Pancreas (tissue), 10 donors: ENCODE measurements around the gene PPP1R2. TPM values are rescaled to one million over a fixed set of nuclear protein-coding genes. Genes with fewer than 3 reads are reported as not detected.

ENCODE experiments used
- ATAC-seq, 4 donors: fragments of 200-7000 bp; cut with Tn5 transposase; one replicate each; pipeline versions ENCODE4 v1.8.0 to v1.9.1; 2020; ENCODE audit warnings: mild to moderate bottlenecking in 4 of 4, moderate library complexity in 4 of 4
- DNase-seq, 6 donors: peaks; one replicate each; pipeline ENCODE4 v3.0.0-alpha.2; 2020
- FAIRE-seq: peaks from 2 replicates; lab custom pipeline; 2012; peaks lifted over from hg19 to GRCh38; lab: Jason Lieb, UNC
- H3K27ac ChIP-seq, 4 donors: fragments of 200-600 bp; sonication (generic); 1 replicate in 3 of 4; 2 replicates in 1 of 4; pipeline versions ENCODE4 v1.5.0 to v1.8.0; 2020
- H3K27me3 ChIP-seq, 4 donors: fragments of 200-600 bp; one replicate each; pipeline ENCODE4 v1.8.0; 2021
- H3K36me3 ChIP-seq, 3 donors: fragments of 200-600 bp; sonication (generic) in 1 of 3; one replicate each; pipeline versions ENCODE4 v1.5.0 to v1.8.0; 2020 to 2021
- H3K4me1 ChIP-seq, 3 donors: fragments of 200-600 bp; one replicate each; pipeline ENCODE4 v1.8.0; 2021
- H3K4me3 ChIP-seq, 4 donors: fragments of 200-600 bp; sonication (generic) in 2 of 4; one replicate each; pipeline versions ENCODE4 v1.5.0 to v1.8.0; 2020 to 2021
- H3K9me3 ChIP-seq, 4 donors: fragments of 200-600 bp; one replicate each; pipeline ENCODE4 v1.8.0; 2021
- WGBS, 2 donors: extraction: QIAGEN DNeasy Blood & Tissue Kit; methylation state at CpG; one replicate each; pipeline ENCODE4 v1.1.7; 2013; 5-methylcytosine and 5-hydroxymethylcytosine counted together
- intact Hi-C, 3 donors: fragments of 100-400 bp; cut with DNase I; formaldehyde crosslinking; loops; one replicate each; pipeline versions ENCODE4 v1.11.1 to v1.14.2; 2022
- polyA plus RNA-seq, 2 donors: library from polyadenylated mRNA; stranded (reverse); fragments of 200-250 nt; gene quantifications; one replicate each; pipeline ENCODE4 v1.2.3, GENCODE V29; 2013
- total RNA-seq, 6 donors: library from RNA; stranded (reverse); fragmentation: NEBNext Ultra II Directional in 4 of 6; extraction: Animal tissue kit (Norgen Biotek cat#: 25700) in 4 of 6; gene quantifications; one replicate each; pipeline versions ENCODE4 v1.2.1 to v1.2.4, GENCODE V29; 2021 to 2023
- TF ChIP-seq, protein P1 (sequence below), 4 donors: fragments of 200-600 bp; sonication (generic) in 3 of 4; IDR thresholded peaks; one replicate each; pipeline versions ENCODE4 v1.5.0 to v1.8.0; 2021; ENCODE audit warnings: antibody characterized with exemption in 4 of 4
- donor health status: healthy with polysubstance abuse.
- donor health status: DM: no; HTN: no; CAD: no; lungs with moderate emphysema.
- donor health status: DM: no; HTN: no; CAD: no.
- donor health status: control.
- donor health status: control.
- donor health status: Bipolar disorder and iron deficiency.
- donor health status: DM: yes; HTN: yes; CAD: no.
- donor health status: DM: no; HTN: no; CAD: no.
- donor health status: DM: no; HTN: no; CAD: no.
- donor health status: DM: yes; HTN: yes; CAD: no.

Gene PPP1R2
- total and polyA plus RNA-seq, 8 donors = 9.5 to 26.0 (median 16.0) TPM

DNA sequence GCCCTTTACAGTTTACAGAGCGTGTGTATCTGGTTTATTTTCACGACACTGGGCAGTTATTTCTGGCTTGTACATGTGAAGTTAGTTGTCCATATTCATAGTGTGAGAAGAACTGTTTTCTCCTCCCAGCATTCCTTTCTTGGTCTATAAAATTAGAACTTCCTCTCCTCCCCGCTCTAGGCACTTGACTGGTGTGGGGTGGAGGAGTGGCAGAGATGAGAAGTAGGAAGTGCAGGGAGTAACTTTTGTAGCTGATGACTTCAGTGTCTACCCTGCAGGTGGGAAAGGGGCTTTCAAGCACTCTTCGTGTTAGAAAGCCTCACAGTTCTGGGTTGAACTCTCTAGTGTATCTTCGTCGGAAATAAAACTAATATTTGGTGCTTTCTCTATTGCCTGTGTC lies 27.2 kb upstream of the PPP1R2 start:
- Histone ChIP-seq H3K36me3 (no peaks in the 10 kb centered on the region), H3K27ac (no peak overlapping the region), H3K9me3 (no peaks in the 10 kb centered on the region), H3K4me3 (no peak overlapping the region), H3K4me1 (no peaks in the 10 kb centered on the region), H3K27me3 (no peaks in the 10 kb centered on the region)
- TF ChIP-seq, protein P1, sequence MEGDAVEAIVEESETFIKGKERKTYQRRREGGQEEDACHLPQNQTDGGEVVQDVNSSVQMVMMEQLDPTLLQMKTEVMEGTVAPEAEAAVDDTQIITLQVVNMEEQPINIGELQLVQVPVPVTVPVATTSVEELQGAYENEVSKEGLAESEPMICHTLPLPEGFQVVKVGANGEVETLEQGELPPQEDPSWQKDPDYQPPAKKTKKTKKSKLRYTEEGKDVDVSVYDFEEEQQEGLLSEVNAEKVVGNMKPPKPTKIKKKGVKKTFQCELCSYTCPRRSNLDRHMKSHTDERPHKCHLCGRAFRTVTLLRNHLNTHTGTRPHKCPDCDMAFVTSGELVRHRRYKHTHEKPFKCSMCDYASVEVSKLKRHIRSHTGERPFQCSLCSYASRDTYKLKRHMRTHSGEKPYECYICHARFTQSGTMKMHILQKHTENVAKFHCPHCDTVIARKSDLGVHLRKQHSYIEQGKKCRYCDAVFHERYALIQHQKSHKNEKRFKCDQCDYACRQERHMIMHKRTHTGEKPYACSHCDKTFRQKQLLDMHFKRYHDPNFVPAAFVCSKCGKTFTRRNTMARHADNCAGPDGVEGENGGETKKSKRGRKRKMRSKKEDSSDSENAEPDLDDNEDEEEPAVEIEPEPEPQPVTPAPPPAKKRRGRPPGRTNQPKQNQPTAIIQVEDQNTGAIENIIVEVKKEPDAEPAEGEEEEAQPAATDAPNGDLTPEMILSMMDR (IDR thresholded peaks at IDR 0.05) = no peak
- DNase-seq = no peak
- intact Hi-C loops = no loop called here
- ATAC-seq = no peak
- WGBS, 2 donors = 81 to 82% methylated on average over 6 of the region's 6 CpGs
- FAIRE-seq = no peak

DNA sequence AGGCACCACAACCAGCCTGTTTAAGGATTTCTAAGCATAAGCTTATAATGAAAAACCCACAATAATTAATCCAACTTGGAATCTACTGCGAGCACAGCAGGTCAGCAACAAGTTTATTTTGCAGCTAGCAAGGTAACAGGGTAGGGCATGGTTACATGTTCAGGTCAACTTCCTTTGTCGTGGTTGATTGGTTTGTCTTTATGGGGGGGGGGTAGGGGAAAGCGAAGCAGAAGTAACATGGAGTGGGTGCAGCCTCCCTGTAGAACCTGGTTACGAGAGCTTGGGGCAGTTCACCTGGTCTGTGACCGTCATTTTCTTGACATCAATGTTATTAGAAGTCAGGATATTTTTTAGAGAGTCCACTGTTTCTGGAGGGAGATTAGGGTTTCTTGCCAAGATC lies 25.5 kb upstream of the PPP1R2 start:
- DNase-seq (no peak), FAIRE-seq (no peak), ATAC-seq (no peak)
- no peaks in the 10 kb centered on the region for H3K27me3 ChIP-seq
- no peaks in the 10 kb centered on the region for H3K9me3 ChIP-seq
- no peak overlapping the region for H3K4me3 ChIP-seq
- no peak overlapping the region for H3K27ac ChIP-seq
- TF ChIP-seq, protein P1 (IDR thresholded peaks at IDR 0.05) = no peak
- H3K36me3 ChIP-seq = no peaks in the 10 kb centered on the region
- WGBS, 2 donors = 75 to 78% methylated on average over 5 of the region's 5 CpGs
- intact Hi-C loops = no loop called here
- no peaks in the 10 kb centered on the region for H3K4me1 ChIP-seq

DNA sequence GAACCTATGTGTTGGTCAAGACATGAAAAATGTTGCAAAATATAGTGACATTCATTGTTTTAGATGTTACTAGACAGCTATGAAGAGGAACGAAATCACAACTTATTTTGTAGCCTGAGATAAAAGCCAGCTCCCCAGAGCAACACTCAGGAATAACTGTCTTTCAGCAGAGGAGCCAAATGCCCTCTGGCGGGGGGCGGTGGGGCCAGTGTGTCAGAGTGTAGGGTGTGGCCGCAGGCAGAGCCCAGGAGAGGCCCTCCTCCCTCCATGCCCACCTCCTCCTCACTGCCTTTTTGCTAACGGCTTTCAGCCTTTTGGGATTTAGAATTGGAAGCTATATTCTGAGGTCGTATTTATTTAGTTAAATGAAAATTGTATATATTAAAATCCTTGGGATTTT lies 23.7 kb upstream of the PPP1R2 start:
- no peak for FAIRE-seq
- no peaks in the 10 kb centered on the region for H3K27me3 ChIP-seq

DNA sequence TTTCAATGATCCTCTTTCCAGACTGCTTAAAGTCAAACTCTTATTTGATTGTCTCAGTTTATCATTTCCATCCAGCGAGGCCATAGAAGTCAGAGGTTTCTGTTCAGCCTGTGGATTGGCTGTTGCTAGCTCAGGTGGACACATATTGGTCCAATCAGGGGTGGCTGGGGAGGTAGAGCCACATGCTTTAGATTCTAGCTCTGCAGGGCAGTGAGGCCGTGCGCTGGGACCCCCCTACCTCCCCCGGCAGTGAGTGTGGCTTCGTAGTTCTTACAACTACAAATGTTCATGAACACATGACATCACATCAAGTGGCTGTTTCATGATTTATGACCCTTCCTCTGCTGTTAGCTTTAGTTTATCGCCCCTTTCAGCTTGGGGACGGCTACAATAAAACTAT lies 22.6 kb upstream of the PPP1R2 start:
- FAIRE-seq (no peak), ATAC-seq (peak in 3 of 4 donors; percentile 43 to 54 (median 50)), DNase-seq (no peak)
- H3K27ac ChIP-seq = no peak overlapping the region
- intact Hi-C loops = no loop called here
- H3K36me3 ChIP-seq = no peaks in the 10 kb centered on the region
- no peaks in the 10 kb centered on the region for H3K27me3 ChIP-seq
- no peaks in the 10 kb centered on the region for H3K4me1 ChIP-seq
- 33 to 36% methylated on average over 7 of the region's 7 CpGs for WGBS, 2 donors
- H3K9me3 ChIP-seq = no peaks in the 10 kb centered on the region
- TF ChIP-seq, protein P1 (IDR thresholded peaks at IDR 0.05) = no peak
- H3K4me3 ChIP-seq = no peak overlapping the region

More for the DNA sequence above, 23.7 kb upstream of the PPP1R2 start:
- intact Hi-C loops = no loop called here
- Histone ChIP-seq H3K27ac (no peak overlapping the region), H3K4me3 (no peak overlapping the region), H3K9me3 (no peaks in the 10 kb centered on the region), H3K4me1 (no peaks in the 10 kb centered on the region), H3K36me3 (no peaks in the 10 kb centered on the region)
- TF ChIP-seq, protein P1 (IDR thresholded peaks at IDR 0.05) = no peak
- DNase-seq (no peak), ATAC-seq (no peak)
- 77 to 88% methylated on average over 6 of the region's 6 CpGs for WGBS, 2 donors

DNA sequence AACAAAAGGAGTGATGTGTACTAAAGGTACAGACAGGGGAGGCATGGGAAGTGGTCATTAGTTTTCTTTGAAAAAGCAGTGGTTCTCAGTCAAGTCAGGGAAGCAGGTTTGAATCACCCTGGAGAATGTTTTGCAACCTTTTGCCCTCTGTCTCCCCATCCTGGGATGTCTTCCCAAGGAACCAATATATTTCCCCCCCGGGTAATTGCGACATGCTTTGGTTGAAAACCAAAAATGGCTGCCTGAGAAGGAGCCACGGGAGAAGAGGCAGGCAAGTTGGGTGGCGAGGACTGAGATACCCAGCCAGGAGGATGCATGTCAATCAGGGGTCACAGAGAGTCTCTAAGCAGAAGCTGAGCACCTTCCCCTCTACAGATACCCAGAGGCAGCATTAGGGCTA lies 20.2 kb upstream of the PPP1R2 start:
- Histone ChIP-seq H3K4me3 (no peak overlapping the region), H3K27ac (no peak overlapping the region), H3K4me1 (no peaks in the 10 kb centered on the region), H3K36me3 (no peaks in the 10 kb centered on the region), H3K27me3 (no peaks in the 10 kb centered on the region), H3K9me3 (no peaks in the 10 kb centered on the region)
- 83 to 84% methylated on average over 4 of the region's 4 CpGs for WGBS, 2 donors
- intact Hi-C loops = no loop called here
- TF ChIP-seq, protein P1 (IDR thresholded peaks at IDR 0.05) = no peak
- FAIRE-seq = no peak
- ATAC-seq = no peak
- no peak for DNase-seq
